Breast epithelium (tissue), 3 donors: ENCODE measurements around the gene ACO2.

Experiments used
- CTCF ChIP-seq, 3 donors: fragments of 450-650 bp; IDR thresholded peaks; one replicate each; pipeline ENCODE4 v1.5.1; 2016 to 2017; ENCODE audit warnings: antibody characterized with exemption in 3 of 3, mild to moderate bottlenecking in 3 of 3, moderate library complexity in 3 of 3
- POLR2A ChIP-seq: fragments of 450-650 bp; IDR thresholded peaks from one replicate; pipeline ENCODE4 v1.6.1; 2016; ENCODE audit warnings: antibody characterized with exemption, mild to moderate bottlenecking, moderate library complexity
- POLR2AphosphoS5 ChIP-seq, 3 donors: sonication (generic); formaldehyde crosslinking; IDR thresholded peaks; one replicate each; pipeline ENCODE4 v1.6.1; 2017; ENCODE audit warnings: antibody characterized with exemption in 3 of 3

- TF ChIP-seq CTCF (IDR thresholded peaks at IDR 0.05) = no peak
- TF ChIP-seq POLR2AphosphoS5 (IDR thresholded peaks at IDR 0.05) = no peak
- no peak for TF ChIP-seq POLR2A
Measured at GRCh38 chr22:41498303-41498835, 29.5 kb downstream of the ACO2 start.
